Measurements from ENCODE around the gene DCUN1D1.

DCUN1D1 gene

DNA sequence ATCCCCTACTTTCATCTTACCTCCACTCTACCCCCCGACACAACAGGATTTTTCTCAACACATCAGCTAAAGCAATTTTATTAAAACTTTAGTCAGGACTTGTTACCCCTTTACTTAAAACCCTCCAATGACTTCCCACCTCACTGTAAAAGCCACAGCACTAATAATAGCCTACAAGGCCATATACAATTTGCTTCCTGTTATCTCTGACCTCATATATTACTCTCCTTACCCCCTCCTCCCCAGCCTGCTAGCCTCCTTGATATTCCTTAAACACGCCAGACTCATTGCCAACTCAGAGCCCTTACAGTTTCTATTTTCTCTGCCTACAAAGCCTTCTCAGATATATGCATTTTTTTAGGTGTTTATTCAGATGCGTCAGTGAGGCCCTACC is 54.4 kb downstream of the DCUN1D1 start:
- TF ChIP-seq CTCF (IDR thresholded peaks at IDR 0.05; ENCODE audit: borderline replicate concordance, control extremely low read depth, extremely low read depth, insufficient read depth, missing control alignments): no peak
- in situ Hi-C loops (cut with MboI; ENCODE audit: low sequenced_read_pairs, unreplicated experiment): no loop called here
- no peak for DNase-seq (ENCODE audit: low spot score)

DNA sequence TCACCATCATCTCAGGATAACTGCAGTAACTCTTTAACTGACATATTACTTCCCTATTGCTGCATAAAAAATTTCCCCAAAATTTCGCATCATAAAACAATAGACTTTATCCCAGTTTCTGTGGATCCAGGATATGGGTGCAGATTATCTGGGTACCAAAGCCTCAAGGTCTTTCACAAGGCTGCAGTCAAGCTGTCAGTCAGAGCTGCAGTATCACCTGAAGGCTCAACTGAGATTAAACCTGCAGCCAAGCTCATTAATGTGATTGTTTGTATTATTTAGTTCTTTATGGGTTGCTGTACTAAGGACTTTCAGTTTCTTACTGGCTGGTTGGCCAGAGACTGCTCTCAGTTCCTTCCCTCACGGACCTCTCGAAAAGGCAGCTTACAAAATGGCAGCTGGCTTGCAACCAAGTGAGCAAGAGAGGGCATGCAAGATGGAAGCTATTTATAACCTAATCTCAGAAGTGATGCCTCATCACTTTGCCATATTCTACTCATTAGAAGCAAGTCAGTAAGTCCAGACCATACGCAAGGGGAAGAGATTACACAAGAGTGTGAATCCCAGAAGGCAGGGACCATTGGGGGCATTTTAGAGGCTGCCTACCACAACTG is 54.9 kb downstream of the DCUN1D1 start:
- TF ChIP-seq CTCF (IDR thresholded peaks at IDR 0.05; ENCODE audit: borderline replicate concordance, control extremely low read depth, extremely low read depth, insufficient read depth, missing control alignments): no peak
- peak; percentile 62 for DNase-seq (ENCODE audit: low spot score)
- in situ Hi-C loops (cut with MboI; ENCODE audit: low sequenced_read_pairs, unreplicated experiment): no loop called here

GRCh38 chr3:182921665-182922355 is 58.5 kb downstream of the DCUN1D1 start:
- DNase-seq (ENCODE audit: low spot score): no peak
- in situ Hi-C loops (cut with MboI; ENCODE audit: low sequenced_read_pairs, unreplicated experiment): no loop called here
- no peak for TF ChIP-seq CTCF (IDR thresholded peaks at IDR 0.05; ENCODE audit: borderline replicate concordance, control extremely low read depth, extremely low read depth, insufficient read depth, missing control alignments)

DNA sequence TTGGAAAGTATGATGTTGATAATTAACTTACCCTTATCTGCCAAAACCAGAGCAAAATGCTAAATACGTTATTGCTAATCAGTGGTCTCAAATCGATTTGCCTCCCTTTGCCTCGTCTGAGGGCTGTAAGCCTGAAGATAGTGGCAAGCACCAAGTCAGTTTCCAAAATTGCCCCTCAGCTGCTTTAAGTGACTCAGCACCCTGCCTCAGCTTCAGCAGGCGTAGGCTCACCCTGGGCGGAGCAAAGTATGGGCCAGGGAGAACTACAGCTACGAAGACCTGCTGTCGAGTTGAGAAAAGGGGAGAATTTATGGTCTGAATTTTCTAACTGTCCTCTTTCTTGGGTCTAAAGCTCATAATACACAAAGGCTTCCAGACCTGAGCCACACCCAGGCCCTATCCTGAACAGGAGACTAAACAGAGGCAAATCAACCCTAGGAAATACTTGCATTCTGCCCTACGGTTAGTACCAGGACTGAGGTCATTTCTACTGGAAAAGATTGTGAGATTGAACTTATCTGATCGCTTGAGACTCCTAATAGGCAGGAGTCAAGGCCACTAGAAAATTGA is 59.7 kb downstream of the DCUN1D1 start:
- TF ChIP-seq CTCF (IDR thresholded peaks at IDR 0.05; ENCODE audit: borderline replicate concordance, control extremely low read depth, extremely low read depth, insufficient read depth, missing control alignments): no peak
- in situ Hi-C loops (cut with MboI; ENCODE audit: low sequenced_read_pairs, unreplicated experiment): no loop called here
- no peak for DNase-seq (ENCODE audit: low spot score)

DNA sequence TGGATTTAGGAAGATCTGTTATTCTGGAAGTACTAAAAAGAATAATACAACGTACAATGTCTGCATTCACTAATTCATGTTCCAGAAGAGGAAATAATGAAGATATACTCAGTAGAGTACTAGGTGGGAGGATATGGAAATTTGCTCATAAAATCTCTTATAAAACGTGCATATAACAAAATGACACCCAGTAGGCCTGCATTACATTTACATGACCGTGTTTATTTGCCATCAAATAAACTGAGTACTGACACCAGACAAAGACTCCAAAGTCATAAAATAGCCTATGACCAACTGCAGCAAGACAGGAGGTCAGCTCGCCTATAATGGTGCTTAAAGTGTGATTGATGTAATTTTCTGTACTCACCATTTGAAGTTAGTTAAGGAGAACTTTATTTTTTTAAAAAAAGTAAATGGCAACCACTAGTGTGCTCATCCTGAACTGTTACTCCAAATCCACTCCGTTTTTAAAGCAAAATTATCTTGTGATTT is 60.4 kb downstream of the DCUN1D1 start:
- no peak for DNase-seq (ENCODE audit: low spot score)
- in situ Hi-C loops (cut with MboI; ENCODE audit: low sequenced_read_pairs, unreplicated experiment): no loop called here
- no peak for TF ChIP-seq CTCF (IDR thresholded peaks at IDR 0.05; ENCODE audit: borderline replicate concordance, control extremely low read depth, extremely low read depth, insufficient read depth, missing control alignments)

DNA sequence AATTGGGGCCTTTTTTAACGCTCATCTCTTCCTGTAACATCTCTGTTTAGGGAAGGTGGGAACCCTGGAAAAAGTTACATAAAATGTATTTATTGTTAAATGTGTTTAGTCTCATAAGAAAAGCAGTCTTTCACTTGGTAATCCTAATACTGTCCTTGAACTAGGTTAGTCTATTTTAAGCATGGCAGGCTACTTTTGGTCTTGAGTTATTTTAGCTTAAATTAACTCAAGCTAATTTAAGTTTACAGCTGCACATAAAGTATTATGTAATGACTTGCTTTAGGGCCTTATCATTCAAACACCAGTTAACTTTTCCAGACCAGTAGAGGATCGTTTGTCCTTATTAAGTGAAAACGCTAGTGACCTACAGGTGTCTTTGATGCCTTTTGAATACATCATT is 63.2 kb downstream of the DCUN1D1 start:
- DNase-seq (ENCODE audit: low spot score): no peak
- in situ Hi-C loops (cut with MboI; ENCODE audit: low sequenced_read_pairs, unreplicated experiment): no loop called here
- no peak for TF ChIP-seq CTCF (IDR thresholded peaks at IDR 0.05; ENCODE audit: borderline replicate concordance, control extremely low read depth, extremely low read depth, insufficient read depth, missing control alignments)

Data from GM13976 (cell line).